Measurements from ENCODE around the gene EEF1A1. TPM values are rescaled to one million over a fixed set of nuclear protein-coding genes. Genes with fewer than 3 reads are reported as not detected.
"Not testable (repeated sequence)": the region's sequence is repeated elsewhere in the genome, so short reads cannot be mapped to it uniquely, and the experiment has no call there.

Gene EEF1A1
- total and polyA plus RNA-seq, 8 donors = 5,006 to 10,343 (median 7,039) TPM

GRCh38 chr6:73564578-73565345, 43.9 kb upstream of the EEF1A1 start:
- 91 to 93% methylated on average over 17 of the region's 17 CpGs for WGBS, 2 donors
- Histone ChIP-seq H3K27me3 (no peaks in the 10 kb centered on the region), H3K4me1 (peaks cover 0 to 5% (median 3%) of the 10 kb centered on the region in 3 donors), H3K4me3 (no peak overlapping the region), H3K27ac (no peak overlapping the region), H3K9me3 (no peaks in the 10 kb centered on the region), H3K36me3 (no peaks in the 10 kb centered on the region)
- TF ChIP-seq CTCF (IDR thresholded peaks at IDR 0.05) = no peak
- ATAC-seq (no peak), DNase-seq (no peak), FAIRE-seq (no peak)
- intact Hi-C loops (cut with DNase I) = no loop called here

GRCh38 chr6:73562558-73562957, 41.7 kb upstream of the EEF1A1 start:
- Histone ChIP-seq H3K4me1 (peaks cover 0 to 5% (median 3%) of the 10 kb centered on the region in 3 donors), H3K4me3 (no peak overlapping the region), H3K27me3 (no peaks in the 10 kb centered on the region), H3K9me3 (no peaks in the 10 kb centered on the region), H3K27ac (no peak overlapping the region), H3K36me3 (no peaks in the 10 kb centered on the region)
- FAIRE-seq = no peak
- 49 to 55% methylated on average over 2 of the region's 2 CpGs for WGBS, 2 donors
- no peak for DNase-seq
- ATAC-seq = no peak
- intact Hi-C loops (cut with DNase I) = no loop called here
- no peak for TF ChIP-seq CTCF (IDR thresholded peaks at IDR 0.05)

- H3K27ac ChIP-seq = no peak overlapping the region
- intact Hi-C loops (cut with DNase I) = no loop called here
- 95 to 96% methylated on average over 9 of the region's 9 CpGs for WGBS, 2 donors
- no peak for DNase-seq
- H3K4me3 ChIP-seq = no peak overlapping the region
- no peak for TF ChIP-seq CTCF (IDR thresholded peaks at IDR 0.05)
- no peaks in the 10 kb centered on the region for H3K4me1 ChIP-seq
- peak in 1 of 4 donors; percentile 19 for ATAC-seq
- H3K36me3 ChIP-seq = no peaks in the 10 kb centered on the region
- H3K27me3 ChIP-seq = no peaks in the 10 kb centered on the region
- no peaks in the 10 kb centered on the region for H3K9me3 ChIP-seq
- no peak for FAIRE-seq
Measured at GRCh38 chr6:73560853-73561407, 40.1 kb upstream of the EEF1A1 start.

- intact Hi-C loops (cut with DNase I) = no loop called here
- no peak for TF ChIP-seq CTCF (IDR thresholded peaks at IDR 0.05)
- Histone ChIP-seq H3K9me3 (no peaks in the 10 kb centered on the region), H3K27ac (no peak overlapping the region), H3K4me1 (no peaks in the 10 kb centered on the region), H3K27me3 (no peaks in the 10 kb centered on the region), H3K4me3 (no peak overlapping the region), H3K36me3 (no peaks in the 10 kb centered on the region)
- DNase-seq (no peak), ATAC-seq (peak in 3 of 4 donors; percentile 47 to 56 (median 55)), FAIRE-seq (no peak)
- WGBS, 2 donors = 50 to 60% methylated on average over 8 of the region's 8 CpGs
Measured at GRCh38 chr6:73560182-73560732, 39.4 kb upstream of the EEF1A1 start.

GRCh38 chr6:73559399-73559794, 38.6 kb upstream of the EEF1A1 start:
- H3K27me3 ChIP-seq; intact Hi-C loops (cut with DNase I); ATAC-seq; DNase-seq; H3K4me3 ChIP-seq; H3K9me3 ChIP-seq; FAIRE-seq; H3K4me1 ChIP-seq; H3K27ac ChIP-seq; H3K36me3 ChIP-seq: not testable (repeated sequence)
- 96 to 98% methylated on average over 12 of the region's 12 CpGs for WGBS, 2 donors

Data from pancreas (tissue), 10 donors.